PC-9 (cell line): ENCODE results near the gene GALNT10.

Source experiments
- EZH2 ChIP-seq: fragments of 200-600 bp; sonication (generic); IDR thresholded peaks from 2 replicates; pipeline ENCODE4 v1.8.0; 2017; ENCODE audit warnings: antibody characterized with exemption, low read depth
- TF ChIP-seq, protein P1 (sequence below): fragments of 200-600 bp; sonication (generic); conservative IDR thresholded peaks from 2 replicates; pipeline ENCODE4 v1.6.1; 2017; ENCODE audit warnings: mixed run types, antibody characterized with exemption, mild to moderate bottlenecking, moderate library complexity

DNA sequence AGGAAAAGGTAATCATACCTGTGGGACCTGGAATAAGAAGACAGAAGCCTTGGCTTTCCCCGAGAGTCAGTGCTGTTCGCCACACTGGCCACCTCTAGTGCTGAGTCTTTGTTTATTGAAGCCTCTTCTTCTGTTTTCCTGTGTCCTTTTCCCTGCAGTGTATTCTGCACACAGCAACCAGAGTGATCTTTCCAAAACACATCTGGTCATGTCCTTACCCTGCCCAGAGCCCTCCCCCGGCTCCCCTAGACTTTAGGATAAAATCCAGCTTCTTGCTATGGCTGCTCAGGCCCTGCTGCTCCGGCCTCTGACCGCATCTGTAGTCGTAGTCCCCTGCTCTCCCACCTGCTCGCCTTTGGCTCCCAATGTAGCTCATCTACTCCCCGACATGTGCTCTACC lies 28.3 kb downstream of the GALNT10 start:
- TF ChIP-seq EZH2, result no peak
- TF ChIP-seq, protein P1, sequence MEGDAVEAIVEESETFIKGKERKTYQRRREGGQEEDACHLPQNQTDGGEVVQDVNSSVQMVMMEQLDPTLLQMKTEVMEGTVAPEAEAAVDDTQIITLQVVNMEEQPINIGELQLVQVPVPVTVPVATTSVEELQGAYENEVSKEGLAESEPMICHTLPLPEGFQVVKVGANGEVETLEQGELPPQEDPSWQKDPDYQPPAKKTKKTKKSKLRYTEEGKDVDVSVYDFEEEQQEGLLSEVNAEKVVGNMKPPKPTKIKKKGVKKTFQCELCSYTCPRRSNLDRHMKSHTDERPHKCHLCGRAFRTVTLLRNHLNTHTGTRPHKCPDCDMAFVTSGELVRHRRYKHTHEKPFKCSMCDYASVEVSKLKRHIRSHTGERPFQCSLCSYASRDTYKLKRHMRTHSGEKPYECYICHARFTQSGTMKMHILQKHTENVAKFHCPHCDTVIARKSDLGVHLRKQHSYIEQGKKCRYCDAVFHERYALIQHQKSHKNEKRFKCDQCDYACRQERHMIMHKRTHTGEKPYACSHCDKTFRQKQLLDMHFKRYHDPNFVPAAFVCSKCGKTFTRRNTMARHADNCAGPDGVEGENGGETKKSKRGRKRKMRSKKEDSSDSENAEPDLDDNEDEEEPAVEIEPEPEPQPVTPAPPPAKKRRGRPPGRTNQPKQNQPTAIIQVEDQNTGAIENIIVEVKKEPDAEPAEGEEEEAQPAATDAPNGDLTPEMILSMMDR, result no peak
